Cardiac fibroblast (primary cell): Measurements from ENCODE around the gene WDR76.

Experiments
- DNase-seq, 2 donors: peaks; one replicate each; pipeline versions ENCODE4 v3.0.0 to v3.0.0-alpha.2; 2010; ENCODE audit warnings: low read depth in 2 of 2
- H3K4me3 ChIP-seq, 2 donors: replicated peaks in 1 of 2; 1 replicate in 1 of 2; 2 replicates in 1 of 2; pipeline ENCODE4 v1.5.1; 2011; ENCODE audit warnings: low read depth in 2 of 2, low read length in 2 of 2, mild to moderate bottlenecking in 2 of 2, moderate library complexity in 1 of 2
- CTCF ChIP-seq: IDR thresholded peaks from one replicate; pipeline ENCODE4 v1.5.1; 2011; ENCODE audit warnings: low read depth, mild to moderate bottlenecking, low read length, inconsistent platforms

The WDR76 gene

GRCh38 chr15:43879386-43880355 lies 52.9 kb downstream of the WDR76 start:
- DNase-seq = peak in 1 of 2 donors; percentile 14
- H3K4me3 ChIP-seq = no peak overlapping the region
- no peak for TF ChIP-seq CTCF

- TF ChIP-seq CTCF = no peak
- H3K4me3 ChIP-seq = no peak overlapping the region
- DNase-seq = peak; percentile 17 to 52
Observed at GRCh38 chr15:43880406-43881194, 53.8 kb downstream of the WDR76 start.

- no peak for DNase-seq
- no peak overlapping the region for H3K4me3 ChIP-seq
- TF ChIP-seq CTCF = no peak
Observed at GRCh38 chr15:43881245-43881644, 54.4 kb downstream of the WDR76 start.

- H3K4me3 ChIP-seq = no peak overlapping the region
- peak in 1 of 2 donors; percentile 10 for DNase-seq
- peak; percentile 49 for TF ChIP-seq CTCF
Observed at GRCh38 chr15:43881944-43882343, 55.1 kb downstream of the WDR76 start.

GRCh38 chr15:43883571-43883970 lies 56.8 kb downstream of the WDR76 start:
- DNase-seq = no peak
- no peak for TF ChIP-seq CTCF
- no peak overlapping the region for H3K4me3 ChIP-seq

- no peak for TF ChIP-seq CTCF
- no peak for DNase-seq
- H3K4me3 ChIP-seq = no peak overlapping the region
Observed at GRCh38 chr15:43886558-43886957, 59.8 kb downstream of the WDR76 start.
